ENCODE results near the gene HIGD2A. TPM values are rescaled to one million over a fixed set of nuclear protein-coding genes. Genes with fewer than 3 reads are reported as not detected.

HIGD2A gene
- total and polyA plus RNA-seq, 10 of the 15 experiments (the other 5 are each of a cell fraction or from before 2014, with no cell fraction given), result 152 to 348 (median 194) TPM

DNA sequence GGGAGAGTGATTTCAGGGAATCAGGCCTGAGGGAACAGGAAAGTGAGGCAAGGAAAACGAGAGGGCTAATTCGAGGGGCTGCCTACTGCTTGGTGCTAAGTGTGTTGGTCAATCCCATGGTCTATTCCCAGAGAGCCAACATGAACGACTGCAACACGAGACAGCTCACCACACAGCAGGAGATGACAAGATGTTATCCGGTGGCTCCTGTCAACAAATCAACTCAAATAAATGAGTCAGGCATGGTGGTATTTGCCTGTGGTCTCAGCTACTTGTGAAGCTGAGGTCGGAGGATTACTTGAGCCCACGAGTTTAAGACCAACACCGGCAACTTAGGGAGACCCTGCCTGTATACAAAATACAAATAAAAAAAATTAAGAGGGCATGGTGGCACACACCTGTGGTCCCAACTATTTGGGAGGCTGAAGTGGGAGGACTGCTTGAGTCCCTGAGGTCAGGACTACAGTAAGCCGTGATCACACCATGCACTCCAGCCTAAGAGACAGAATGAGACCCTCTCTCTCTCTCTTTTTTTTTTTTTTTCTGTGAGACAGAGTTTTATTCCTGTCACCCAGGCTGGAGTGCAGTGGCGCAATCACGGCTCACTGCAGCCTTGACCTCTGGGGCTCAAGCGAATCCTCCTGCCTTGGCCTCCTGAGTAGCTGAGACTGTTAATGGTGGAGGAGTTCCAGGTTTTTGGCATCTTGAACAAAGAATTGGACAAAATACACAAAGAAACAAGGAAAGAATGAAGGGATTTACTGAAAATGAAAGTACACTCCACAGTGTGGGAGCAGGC is 50.6 kb downstream of the HIGD2A start:
- ChIA-PET CTCF (interaction anchor here (1.5 kb wide), 1 partner anchor 9 kb away, joined by 4 read pairs; the partner anchor contains the start of gene FAF2), POLR2A (interaction anchor here (1.0 kb wide), 1 partner anchor 9 kb away, joined by 3 read pairs; the partner anchor contains the start of gene FAF2), RAD21 (ENCODE audit: unreplicated experiment) (no interaction called here), SMC1A (ENCODE audit: uncharacterized antibody, unreplicated experiment) (interaction anchor here (1.2 kb wide), 1 partner anchor 16 kb away, joined by 3 read pairs; no protein-coding TSS in a partner anchor)
- ATAC-seq (no peak), DNase-seq (ENCODE audit: low read depth, low spot score) (no peak), FAIRE-seq (no peak)
- no TSS peak for BruUV-seq (replicated peaks)
- H3K79me2 ChIP-seq (ENCODE audit: control insufficient read depth, insufficient read depth, low read length), result no peaks in the 10 kb centered on the region
- H3K36me3 ChIP-seq (ENCODE audit: control insufficient read depth in 2 of 2, insufficient read depth in 2 of 2, low read length in 1 of 2), result no peaks in the 10 kb centered on the region
- H3K4me3 ChIP-seq, result no peak overlapping the region
- no peak overlapping the region for H3K9ac ChIP-seq (ENCODE audit: control insufficient read depth, insufficient read depth, low read length)
- in situ Hi-C loops (cut with MboI), result no loop called here
- no peak overlapping the region for H2AFZ ChIP-seq (ENCODE audit: control insufficient read depth, low read depth, low read length)
- 60% methylated on average over 12 of the region's 12 CpGs for WGBS (ENCODE audit: insufficient coverage, insufficient replicate concordance, low lambda C conversion rate, missing lambda C conversion rate)
- H4K20me1 ChIP-seq (ENCODE audit: control insufficient read depth, insufficient read depth), result no peaks in the 10 kb centered on the region
- intact Hi-C loops (cut with micrococcal nuclease; ENCODE audit: unreplicated experiment), result no loop called here
- H3K9me3 ChIP-seq (replicated peaks; ENCODE audit: control insufficient read depth, insufficient read depth, low read length), result no peaks in the 10 kb centered on the region
- TF ChIP-seq TARDBP (IDR thresholded peaks at IDR 0.05; ENCODE audit: borderline replicate concordance) (no peak), JUND (IDR thresholded peaks at IDR 0.05; ENCODE audit: low read depth, low read length) (no peak)
- TF ChIP-seq, protein P1, sequence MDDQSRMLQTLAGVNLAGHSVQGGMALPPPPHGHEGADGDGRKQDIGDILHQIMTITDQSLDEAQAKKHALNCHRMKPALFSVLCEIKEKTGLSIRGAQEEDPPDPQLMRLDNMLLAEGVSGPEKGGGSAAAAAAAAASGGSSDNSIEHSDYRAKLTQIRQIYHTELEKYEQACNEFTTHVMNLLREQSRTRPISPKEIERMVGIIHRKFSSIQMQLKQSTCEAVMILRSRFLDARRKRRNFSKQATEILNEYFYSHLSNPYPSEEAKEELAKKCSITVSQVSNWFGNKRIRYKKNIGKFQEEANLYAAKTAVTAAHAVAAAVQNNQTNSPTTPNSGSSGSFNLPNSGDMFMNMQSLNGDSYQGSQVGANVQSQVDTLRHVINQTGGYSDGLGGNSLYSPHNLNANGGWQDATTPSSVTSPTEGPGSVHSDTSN (IDR thresholded peaks at IDR 0.05; ENCODE audit: insufficient replicate concordance, low read depth, low read length), result no peak
- TF ChIP-seq, protein P2, sequence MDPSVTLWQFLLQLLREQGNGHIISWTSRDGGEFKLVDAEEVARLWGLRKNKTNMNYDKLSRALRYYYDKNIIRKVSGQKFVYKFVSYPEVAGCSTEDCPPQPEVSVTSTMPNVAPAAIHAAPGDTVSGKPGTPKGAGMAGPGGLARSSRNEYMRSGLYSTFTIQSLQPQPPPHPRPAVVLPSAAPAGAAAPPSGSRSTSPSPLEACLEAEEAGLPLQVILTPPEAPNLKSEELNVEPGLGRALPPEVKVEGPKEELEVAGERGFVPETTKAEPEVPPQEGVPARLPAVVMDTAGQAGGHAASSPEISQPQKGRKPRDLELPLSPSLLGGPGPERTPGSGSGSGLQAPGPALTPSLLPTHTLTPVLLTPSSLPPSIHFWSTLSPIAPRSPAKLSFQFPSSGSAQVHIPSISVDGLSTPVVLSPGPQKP (IDR thresholded peaks at IDR 0.05; ENCODE audit: low read depth, low read length), result no peak
- 0 out of 4 replicates have a peak, but pooled peaks cover 0 to 2% of the 10 kb centered on the region in 2 experiments for H3K27me3 ChIP-seq (replicated peaks in 1 of 2; ENCODE audit: control insufficient read depth in 2 of 2, insufficient read depth in 2 of 2, low read length in 1 of 2)
- no peak overlapping the region for H3K4me2 ChIP-seq (ENCODE audit: control insufficient read depth, insufficient read depth)
- H3K27ac ChIP-seq (ENCODE audit: control insufficient read depth, insufficient read depth), result no peak overlapping the region
- peaks cover 5% of the 10 kb centered on the region for H3K4me1 ChIP-seq (ENCODE audit: control insufficient read depth, insufficient read depth, low read length)

MicroRNAs within 50 kb of the gene (microRNA counts, 767-probe panel; counts per million panel counts)
- 55.3 counts per million for microRNA hsa-miR-1271-5p

Small RNA genes within 50 kb of the gene (microRNA-seq; reads per million reads assigned to microRNA genes)
- 9.6 reads per million, percentile 43 among the genes with 10 or more reads in this experiment for gene MIR1271

Small RNA genes within 50 kb of the gene (small RNA-seq; reads per million reads assigned to genes)
- gene AC010297.1, result not detected
- 31.8 reads per million, percentile 98 among the genes with 10 or more reads in this experiment for gene MIR1271

Other genes with a start within 250 kb of the HIGD2A start
Only the 7 nearest of the 11 such genes appear.
- 11.1 TPM in 2 replicates for gene SIMC1, start 150.3 kb upstream of the HIGD2A start, total RNA-seq (2014; rRNA removed)
- gene SIMC1, start 150.3 kb upstream of the HIGD2A start, total RNA-seq (2014; rRNA removed; fragmentation: Illumina TruSeq; extraction: Trizol), result 9.9 and 11.4 TPM in 2 replicates
- 15.6 and 15.9 TPM in 2 replicates for gene SIMC1, start 150.3 kb upstream of the HIGD2A start, total RNA-seq (2021)
- 4.1 and 6.0 TPM in 2 replicates for gene SIMC1, start 150.3 kb upstream of the HIGD2A start, polyA plus RNA-seq (2011; rRNA removed)
- gene SIMC1, start 150.3 kb upstream of the HIGD2A start, polyA plus RNA-seq (2014; fragmentation: Illumina TruSeq; extraction: Trizol), result 16.5 and 19.2 TPM in 2 replicates
- gene SIMC1, start 150.3 kb upstream of the HIGD2A start, polyA plus RNA-seq (2014; fragmentation: Nextera tagmentation; extraction: Ambion mirVana), result 1 to 10 TPM; 3.0 to 6.2 TPM
- gene SIMC1, start 150.3 kb upstream of the HIGD2A start, polyA plus RNA-seq (2014; rRNA removed), result 8.9 and 9.6 TPM in 2 replicates
- gene SIMC1, start 150.3 kb upstream of the HIGD2A start, polyA plus RNA-seq (2016; fragmentation: Nextera tagmentation; extraction: Ambion mirVana), result 10 to 100 TPM; 10.9 to 13.6 TPM
- 38.6 and 41.0 TPM in 2 replicates for gene KIAA1191, start 27.0 kb upstream of the HIGD2A start, total RNA-seq (2014; rRNA removed)
- 26.3 and 27.9 TPM in 2 replicates for gene KIAA1191, start 27.0 kb upstream of the HIGD2A start, total RNA-seq (2014; rRNA removed; fragmentation: Illumina TruSeq; extraction: Trizol)
- 35.6 and 35.7 TPM in 2 replicates for gene KIAA1191, start 27.0 kb upstream of the HIGD2A start, total RNA-seq (2021)
- gene KIAA1191, start 27.0 kb upstream of the HIGD2A start, polyA plus RNA-seq (2011; rRNA removed), result 42.1 and 58.2 TPM in 2 replicates
- gene KIAA1191, start 27.0 kb upstream of the HIGD2A start, polyA plus RNA-seq (2014; fragmentation: Illumina TruSeq; extraction: Trizol), result 45.5 and 47.1 TPM in 2 replicates
- gene KIAA1191, start 27.0 kb upstream of the HIGD2A start, polyA plus RNA-seq (2014; fragmentation: Nextera tagmentation; extraction: Ambion mirVana), result 10 to 100 TPM; 14.9 to 16.3 TPM
- 36.3 and 37.8 TPM in 2 replicates for gene KIAA1191, start 27.0 kb upstream of the HIGD2A start, polyA plus RNA-seq (2014; rRNA removed)
- 10 to 100 TPM; 19.4 to 20.5 TPM for gene KIAA1191, start 27.0 kb upstream of the HIGD2A start, polyA plus RNA-seq (2016; fragmentation: Nextera tagmentation; extraction: Ambion mirVana)
- gene ARL10, start 23.3 kb upstream of the HIGD2A start, total RNA-seq (2014; rRNA removed), result 3.4 and 3.6 TPM in 2 replicates
- 1.7 and 1.8 TPM in 2 replicates for gene ARL10, start 23.3 kb upstream of the HIGD2A start, total RNA-seq (2014; rRNA removed; fragmentation: Illumina TruSeq; extraction: Trizol)
- gene ARL10, start 23.3 kb upstream of the HIGD2A start, total RNA-seq (2021), result 6.4 and 7.2 TPM in 2 replicates
- 3.2 and 4.0 TPM in 2 replicates for gene ARL10, start 23.3 kb upstream of the HIGD2A start, polyA plus RNA-seq (2011; rRNA removed)
- gene ARL10, start 23.3 kb upstream of the HIGD2A start, polyA plus RNA-seq (2014; fragmentation: Illumina TruSeq; extraction: Trizol), result 3.0 and 3.8 TPM in 2 replicates
- under 1 TPM; 0.44 to 0.69 TPM for gene ARL10, start 23.3 kb upstream of the HIGD2A start, polyA plus RNA-seq (2014; fragmentation: Nextera tagmentation; extraction: Ambion mirVana)
- 4.6 and 5.4 TPM in 2 replicates for gene ARL10, start 23.3 kb upstream of the HIGD2A start, polyA plus RNA-seq (2014; rRNA removed)
- gene ARL10, start 23.3 kb upstream of the HIGD2A start, polyA plus RNA-seq (2016; fragmentation: Nextera tagmentation; extraction: Ambion mirVana), result 1 to 10 TPM; 1.0 to 1.3 TPM
- 50.3 and 52.3 TPM in 2 replicates for gene NOP16, start 153 bp upstream of the HIGD2A start, total RNA-seq (2014; rRNA removed)
- gene NOP16, start 153 bp upstream of the HIGD2A start, total RNA-seq (2014; rRNA removed; fragmentation: Illumina TruSeq; extraction: Trizol), result 84.2 and 98.1 TPM in 2 replicates
- 89.2 and 90.8 TPM in 2 replicates for gene NOP16, start 153 bp upstream of the HIGD2A start, total RNA-seq (2021)
- gene NOP16, start 153 bp upstream of the HIGD2A start, polyA plus RNA-seq (2011; rRNA removed), result 68.8 and 93.8 TPM in 2 replicates
- 61.5 and 105 TPM in 2 replicates for gene NOP16, start 153 bp upstream of the HIGD2A start, polyA plus RNA-seq (2014; fragmentation: Illumina TruSeq; extraction: Trizol)
- gene NOP16, start 153 bp upstream of the HIGD2A start, polyA plus RNA-seq (2014; fragmentation: Nextera tagmentation; extraction: Ambion mirVana), result 100 to 1,000 TPM; 177 to 196 TPM
- gene NOP16, start 153 bp upstream of the HIGD2A start, polyA plus RNA-seq (2014; rRNA removed), result 122 and 128 TPM in 2 replicates
- gene NOP16, start 153 bp upstream of the HIGD2A start, polyA plus RNA-seq (2016; fragmentation: Nextera tagmentation; extraction: Ambion mirVana), result 100 to 1,000 TPM; 231 to 276 TPM
- gene CLTB, start 27.8 kb downstream of the HIGD2A start, total RNA-seq (2014; rRNA removed), result 48.0 and 52.8 TPM in 2 replicates
- gene CLTB, start 27.8 kb downstream of the HIGD2A start, total RNA-seq (2014; rRNA removed; fragmentation: Illumina TruSeq; extraction: Trizol), result 21.1 and 22.4 TPM in 2 replicates
- gene CLTB, start 27.8 kb downstream of the HIGD2A start, total RNA-seq (2021), result 46.5 and 51.0 TPM in 2 replicates
- 19.0 and 28.7 TPM in 2 replicates for gene CLTB, start 27.8 kb downstream of the HIGD2A start, polyA plus RNA-seq (2011; rRNA removed)
- gene CLTB, start 27.8 kb downstream of the HIGD2A start, polyA plus RNA-seq (2014; fragmentation: Illumina TruSeq; extraction: Trizol), result 4.5 and 18.4 TPM in 2 replicates
- gene CLTB, start 27.8 kb downstream of the HIGD2A start, polyA plus RNA-seq (2014; fragmentation: Nextera tagmentation; extraction: Ambion mirVana), result 1 to 10 TPM; 1.6 to 4.4 TPM
- 51.5 and 52.7 TPM in 2 replicates for gene CLTB, start 27.8 kb downstream of the HIGD2A start, polyA plus RNA-seq (2014; rRNA removed)
- 10 to 100 TPM; 45.1 to 50.2 TPM for gene CLTB, start 27.8 kb downstream of the HIGD2A start, polyA plus RNA-seq (2016; fragmentation: Nextera tagmentation; extraction: Ambion mirVana)
- 35.1 and 35.8 TPM in 2 replicates for gene FAF2, start 59.6 kb downstream of the HIGD2A start, total RNA-seq (2014; rRNA removed)
- 34.6 and 35.4 TPM in 2 replicates for gene FAF2, start 59.6 kb downstream of the HIGD2A start, total RNA-seq (2014; rRNA removed; fragmentation: Illumina TruSeq; extraction: Trizol)
- 33.7 and 34.8 TPM in 2 replicates for gene FAF2, start 59.6 kb downstream of the HIGD2A start, total RNA-seq (2021)
- gene FAF2, start 59.6 kb downstream of the HIGD2A start, polyA plus RNA-seq (2011; rRNA removed), result 34.1 and 37.6 TPM in 2 replicates
- gene FAF2, start 59.6 kb downstream of the HIGD2A start, polyA plus RNA-seq (2014; fragmentation: Illumina TruSeq; extraction: Trizol), result 41.7 and 43.5 TPM in 2 replicates
- 10 to 100 TPM; 19.0 to 20.7 TPM for gene FAF2, start 59.6 kb downstream of the HIGD2A start, polyA plus RNA-seq (2014; fragmentation: Nextera tagmentation; extraction: Ambion mirVana)
- gene FAF2, start 59.6 kb downstream of the HIGD2A start, polyA plus RNA-seq (2014; rRNA removed), result 29.3 and 30.8 TPM in 2 replicates
- 10 to 100 TPM; 39.2 to 45.1 TPM for gene FAF2, start 59.6 kb downstream of the HIGD2A start, polyA plus RNA-seq (2016; fragmentation: Nextera tagmentation; extraction: Ambion mirVana)
- 8.8 and 9.4 TPM in 2 replicates for gene RNF44, start 148.7 kb downstream of the HIGD2A start, total RNA-seq (2014; rRNA removed)
- 5.7 and 5.8 TPM in 2 replicates for gene RNF44, start 148.7 kb downstream of the HIGD2A start, total RNA-seq (2014; rRNA removed; fragmentation: Illumina TruSeq; extraction: Trizol)
- 46.5 and 51.9 TPM in 2 replicates for gene RNF44, start 148.7 kb downstream of the HIGD2A start, total RNA-seq (2021)
- gene RNF44, start 148.7 kb downstream of the HIGD2A start, polyA plus RNA-seq (2011; rRNA removed), result 5.1 and 8.8 TPM in 2 replicates
- 5.2 and 10.4 TPM in 2 replicates for gene RNF44, start 148.7 kb downstream of the HIGD2A start, polyA plus RNA-seq (2014; fragmentation: Illumina TruSeq; extraction: Trizol)
- 1 to 10 TPM; 1.7 to 3.5 TPM for gene RNF44, start 148.7 kb downstream of the HIGD2A start, polyA plus RNA-seq (2014; fragmentation: Nextera tagmentation; extraction: Ambion mirVana)
- 31.9 and 35.0 TPM in 2 replicates for gene RNF44, start 148.7 kb downstream of the HIGD2A start, polyA plus RNA-seq (2014; rRNA removed)
- gene RNF44, start 148.7 kb downstream of the HIGD2A start, polyA plus RNA-seq (2016; fragmentation: Nextera tagmentation; extraction: Ambion mirVana), result 1 to 10 TPM; 6.4 to 7.1 TPM